NOMO-1 (cell line): ENCODE results near the gene EHBP1.

Experiments used
- DNase-seq, 2 experiments: peaks; one replicate each; lab custom pipeline; 2025; ENCODE audit not compliant: unreplicated experiment in 2 of 2; lab: John Stamatoyannopoulos, UW

EHBP1 gene

DNA sequence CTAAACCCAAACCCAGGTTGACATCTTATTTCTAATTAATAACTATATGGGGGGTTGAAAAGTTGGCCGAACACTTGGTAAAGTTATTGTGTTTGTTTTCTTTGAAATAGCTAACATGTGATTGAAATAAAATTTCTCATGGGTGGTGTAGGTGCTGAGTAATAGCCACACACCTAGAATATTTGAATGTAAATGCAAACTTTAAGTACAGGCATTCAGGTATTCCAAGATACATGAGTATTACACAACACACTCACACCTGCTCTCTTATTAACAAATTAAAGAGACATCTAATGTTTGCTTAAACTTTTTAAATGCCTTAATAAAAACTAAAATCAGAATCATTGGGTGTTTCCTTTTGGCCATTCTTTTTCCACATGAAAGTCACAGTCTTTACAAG, 165.5 kb downstream of the EHBP1 start:
- DNase-seq: no peak

GRCh38 chr2:62871506-62871905, 166.0 kb downstream of the EHBP1 start:
- no peak for DNase-seq

GRCh38 chr2:62873603-62874002, 168.1 kb downstream of the EHBP1 start:
- no peak for DNase-seq

- DNase-seq: no peak
Observed at GRCh38 chr2:62874881-62875383, 169.4 kb downstream of the EHBP1 start.

GRCh38 chr2:62881162-62881795, 175.8 kb downstream of the EHBP1 start:
- DNase-seq: no peak

DNA sequence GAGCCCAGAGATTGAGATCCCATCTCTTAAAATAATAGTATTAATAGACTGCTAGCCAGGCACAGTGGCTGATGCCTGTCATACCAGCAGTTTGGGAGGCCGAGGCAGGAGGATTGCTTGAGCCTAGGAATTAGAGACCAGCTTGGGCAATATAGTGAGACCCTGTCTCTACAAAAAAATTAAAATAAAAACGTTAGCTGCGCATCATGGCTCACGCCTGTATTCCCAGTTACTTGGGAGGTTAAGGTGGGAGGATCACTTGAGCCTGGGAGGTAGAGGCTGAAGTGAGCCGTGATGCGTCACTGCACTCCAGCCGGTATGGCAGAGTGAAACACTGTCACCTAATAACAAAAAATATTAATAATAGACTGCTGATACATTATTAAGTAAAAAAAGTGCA, 178.1 kb downstream of the EHBP1 start:
- no peak for DNase-seq

DNA sequence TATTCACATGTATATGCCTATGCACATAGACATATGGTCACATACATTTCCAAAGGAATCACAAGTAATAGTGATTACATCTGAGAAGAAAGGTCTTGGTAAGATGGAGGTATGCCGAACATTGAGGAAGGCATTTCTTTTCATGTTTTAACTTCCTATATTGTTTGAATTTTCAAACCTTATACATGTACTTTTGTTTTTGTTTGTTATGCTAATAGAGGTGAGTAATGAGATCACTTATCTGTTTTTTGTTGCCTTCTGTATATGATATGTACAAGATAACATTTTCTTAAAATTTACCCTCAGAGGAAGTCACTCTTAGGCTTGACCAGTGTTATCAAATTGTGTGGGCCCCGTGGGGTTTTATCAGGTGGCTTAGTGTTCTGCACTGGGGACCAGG, 178.6 kb downstream of the EHBP1 start:
- no peak for DNase-seq

- DNase-seq: no peak
Observed at GRCh38 chr2:62884514-62884913, 179.0 kb downstream of the EHBP1 start.

GRCh38 chr2:62894966-62895631, 189.6 kb downstream of the EHBP1 start:
- no peak for DNase-seq

DNA sequence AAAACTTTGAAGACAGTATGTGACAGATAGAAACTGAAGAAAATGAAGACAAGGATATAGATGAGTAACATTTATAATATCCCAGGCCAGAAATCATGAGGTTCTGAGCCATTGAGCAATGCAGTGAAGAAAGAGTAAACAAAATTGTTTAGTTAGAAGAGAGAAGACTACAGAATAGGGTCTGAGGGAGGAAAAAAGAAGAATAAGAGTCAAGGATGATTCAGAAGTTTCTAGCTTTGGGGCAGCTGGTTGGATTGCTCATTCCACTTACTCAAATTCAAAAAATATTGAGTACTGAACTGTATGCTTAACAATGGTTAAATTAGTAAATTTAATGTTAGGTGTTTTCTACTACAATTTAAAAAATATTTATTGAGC, 190.1 kb downstream of the EHBP1 start:
- no peak for DNase-seq

- DNase-seq: no peak
Observed at GRCh38 chr2:62897187-62897827, 191.8 kb downstream of the EHBP1 start.

GRCh38 chr2:62904344-62904743, 198.8 kb downstream of the EHBP1 start:
- no peak for DNase-seq

DNA sequence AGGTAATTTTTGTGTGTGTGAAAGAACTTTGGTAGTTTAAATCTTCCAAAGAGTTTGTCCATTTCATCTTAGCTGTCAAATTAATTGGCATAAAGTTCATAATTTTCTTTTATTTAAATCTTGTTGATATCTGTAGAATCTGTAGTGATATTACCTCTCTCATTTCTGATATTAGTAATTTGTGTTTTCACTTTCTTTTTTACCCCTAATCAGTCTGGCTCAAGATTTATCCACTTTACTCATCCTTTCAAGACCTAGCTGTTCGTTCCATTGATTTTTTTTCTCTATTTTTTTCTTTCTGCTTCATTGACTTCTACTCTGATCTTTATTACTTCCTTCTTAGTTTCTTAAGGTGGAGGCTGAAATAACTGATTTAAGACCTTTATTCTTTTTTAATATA, 202.6 kb downstream of the EHBP1 start:
- DNase-seq: no peak

GRCh38 chr2:62913311-62913710, 207.8 kb downstream of the EHBP1 start:
- no peak for DNase-seq

- peak in 1 of 2 experiments; percentile 10 for DNase-seq
Observed at GRCh38 chr2:62919041-62919440, 213.5 kb downstream of the EHBP1 start.

DNA sequence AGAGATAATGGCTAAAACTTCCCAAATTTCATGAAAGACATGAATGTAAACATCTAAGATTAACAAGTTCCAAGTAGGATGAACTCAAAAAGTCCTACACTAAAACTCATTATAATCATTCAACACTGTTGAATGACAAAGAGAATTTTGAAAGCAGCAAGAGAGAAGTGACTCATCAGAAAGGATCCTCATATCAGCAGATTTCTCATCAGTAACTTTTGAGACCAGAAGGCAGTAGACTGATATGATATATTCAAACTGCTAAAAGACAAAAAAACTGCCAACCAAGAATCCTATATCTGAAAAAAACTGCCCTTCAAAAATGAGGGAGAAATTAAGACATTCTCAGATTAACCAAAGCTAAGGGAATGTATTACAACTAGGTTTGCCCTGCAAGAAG, 214.6 kb downstream of the EHBP1 start:
- DNase-seq: no peak

DNA sequence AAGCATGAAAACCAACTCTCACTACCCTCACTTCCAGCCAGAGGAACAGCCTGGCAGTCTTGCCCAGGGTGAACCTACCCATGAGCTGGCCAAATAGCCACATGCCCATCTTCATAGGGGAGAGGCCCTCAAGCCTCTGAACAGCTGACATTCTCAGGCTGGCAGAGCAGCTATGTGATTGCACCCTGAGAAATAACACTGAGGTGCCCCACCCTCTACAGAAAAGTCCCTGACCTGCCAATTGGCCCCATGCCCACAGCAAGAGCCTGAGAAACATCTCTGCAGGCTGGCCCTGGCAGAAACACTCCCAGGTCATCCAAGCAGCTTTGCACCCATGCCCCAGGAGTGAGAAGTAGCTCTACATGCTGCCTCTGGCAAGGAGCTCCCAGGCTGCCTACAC, 217.7 kb downstream of the EHBP1 start:
- no peak for DNase-seq

DNA sequence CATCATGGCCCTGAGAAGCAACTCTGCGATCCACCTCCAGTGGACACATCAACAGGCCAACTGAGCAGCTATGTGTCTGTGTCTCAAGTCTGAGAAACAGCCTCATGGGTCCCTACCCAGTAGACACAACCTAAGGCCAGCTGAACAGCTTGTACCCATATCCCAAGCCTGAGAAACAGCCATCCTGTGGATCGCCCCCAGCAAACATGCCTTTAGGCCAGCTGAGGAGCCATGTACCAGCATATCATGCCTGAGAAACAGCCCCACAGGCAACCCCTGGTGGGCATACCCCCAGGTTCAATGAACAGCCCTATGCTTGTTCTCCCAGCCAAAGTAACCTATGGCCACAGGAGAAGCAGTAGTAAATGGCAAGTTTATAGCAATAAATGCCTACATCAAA, 218.4 kb downstream of the EHBP1 start:
- DNase-seq: no peak

DNA sequence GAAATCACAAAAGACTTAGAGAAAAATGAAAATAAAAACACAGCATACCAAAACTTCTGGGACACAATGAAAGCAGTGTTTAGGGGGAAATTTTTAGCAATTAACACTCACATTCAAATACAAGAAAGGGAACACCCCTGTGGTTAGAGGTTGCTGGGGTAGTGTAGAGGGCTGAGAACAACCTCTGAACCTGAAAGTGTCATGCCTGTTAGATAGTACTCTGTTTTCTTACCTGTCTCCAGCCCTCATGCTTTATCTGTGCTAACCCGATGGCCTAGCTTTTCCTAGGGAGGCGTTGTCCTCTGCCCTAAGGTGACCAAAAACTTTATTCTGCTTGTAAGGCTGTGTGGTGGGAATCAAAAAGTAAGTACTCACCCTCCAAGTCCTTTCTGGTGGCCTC, 222.5 kb downstream of the EHBP1 start:
- no peak for DNase-seq

DNA sequence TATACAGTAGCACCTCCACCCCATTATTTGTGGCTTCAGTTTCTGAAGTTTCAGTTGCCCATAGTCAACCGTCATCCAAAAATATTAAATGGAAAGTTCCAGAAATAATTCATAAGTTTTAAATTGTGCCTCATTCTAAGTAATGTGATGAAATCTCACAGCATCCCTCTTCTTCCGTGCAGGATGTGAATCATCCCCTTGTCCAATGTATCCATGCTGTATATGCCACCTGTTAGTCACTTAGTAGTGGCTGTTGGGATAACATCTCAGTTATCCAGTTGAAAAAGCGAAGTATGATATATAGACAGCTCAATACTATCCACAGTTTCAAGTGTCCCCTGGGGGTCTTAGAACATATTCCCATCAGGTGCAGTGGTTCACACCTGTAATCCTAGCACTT, 226.0 kb downstream of the EHBP1 start:
- no peak for DNase-seq

DNA sequence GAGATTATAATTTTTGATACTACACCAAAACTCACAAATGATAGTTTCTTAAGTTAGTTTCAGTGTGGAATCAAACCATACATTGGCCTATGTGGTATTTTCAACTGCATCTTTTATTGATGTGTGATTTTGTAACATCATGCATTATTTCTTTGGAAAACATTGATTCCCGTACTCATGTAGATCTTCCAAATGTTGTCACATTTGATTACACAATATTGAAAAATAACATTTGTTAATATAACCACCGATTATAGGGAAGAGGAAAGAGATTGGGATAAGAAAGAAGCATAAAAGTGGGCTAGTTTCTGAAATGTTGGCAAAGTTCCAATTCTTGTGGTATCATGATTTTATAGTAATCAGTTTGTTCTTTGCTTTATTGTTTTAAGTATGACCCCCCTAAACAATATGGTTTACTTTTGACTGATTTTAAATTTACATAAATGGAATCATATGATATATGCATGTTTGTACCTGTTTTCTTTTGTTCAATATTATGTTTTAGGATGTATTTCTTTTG, 227.9 kb downstream of the EHBP1 start:
- no peak for DNase-seq

GRCh38 chr2:62934517-62934916, 229.0 kb downstream of the EHBP1 start:
- no peak for DNase-seq
